Hepatocyte (in vitro differentiated cells): ENCODE measurements around the gene NCBP3.

Source experiments
- EZH2 ChIP-seq: fragments of 200-600 bp; sonication (generic); IDR thresholded peaks from 2 replicates; pipeline ENCODE4 v1.6.1; 2016; ENCODE audit warnings: antibody characterized with exemption, mild to moderate bottlenecking, borderline replicate concordance
- TF ChIP-seq, protein P1 (sequence below): fragments of 200-600 bp; sonication (generic); IDR thresholded peaks from 2 replicates; pipeline ENCODE4 v1.5.1; 2016; ENCODE audit warnings: antibody characterized with exemption, mild to moderate bottlenecking; ENCODE audit not compliant: poor library complexity

DNA sequence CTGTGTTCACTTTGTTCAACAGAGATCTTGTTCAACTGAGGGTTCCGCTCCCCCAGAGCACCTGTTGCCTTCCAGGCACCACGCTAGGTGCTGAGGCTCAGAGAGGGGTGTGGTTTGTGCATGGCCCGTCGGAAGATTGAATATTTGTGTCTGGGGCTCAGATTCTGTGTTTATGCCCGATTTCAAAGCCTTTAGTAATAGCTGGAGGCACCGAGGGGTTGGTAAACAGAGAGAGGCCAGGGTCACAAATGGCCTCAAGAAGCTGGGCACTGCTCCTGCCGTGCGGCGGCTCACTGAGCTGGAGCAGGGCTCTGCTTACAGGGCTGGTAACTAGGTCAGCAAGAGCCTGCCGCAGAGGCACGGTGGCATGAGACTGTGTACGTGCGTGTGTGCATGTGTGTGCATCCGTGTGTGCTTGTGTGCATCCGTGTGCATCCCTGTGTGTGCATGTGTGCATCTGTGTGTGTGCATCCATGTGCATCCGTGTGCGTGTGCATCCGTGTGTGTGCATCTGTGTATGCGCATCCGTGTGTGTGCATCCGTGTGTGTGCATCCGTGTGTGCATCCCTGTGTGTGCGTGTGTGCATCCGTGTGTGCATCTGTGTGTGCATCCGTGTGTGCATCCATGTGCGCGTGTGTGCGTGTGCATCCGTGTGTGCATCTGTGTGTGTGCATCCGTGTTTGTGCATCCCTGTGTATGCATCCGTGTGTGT is 50.5 kb downstream of the NCBP3 start:
- TF ChIP-seq, protein P1, sequence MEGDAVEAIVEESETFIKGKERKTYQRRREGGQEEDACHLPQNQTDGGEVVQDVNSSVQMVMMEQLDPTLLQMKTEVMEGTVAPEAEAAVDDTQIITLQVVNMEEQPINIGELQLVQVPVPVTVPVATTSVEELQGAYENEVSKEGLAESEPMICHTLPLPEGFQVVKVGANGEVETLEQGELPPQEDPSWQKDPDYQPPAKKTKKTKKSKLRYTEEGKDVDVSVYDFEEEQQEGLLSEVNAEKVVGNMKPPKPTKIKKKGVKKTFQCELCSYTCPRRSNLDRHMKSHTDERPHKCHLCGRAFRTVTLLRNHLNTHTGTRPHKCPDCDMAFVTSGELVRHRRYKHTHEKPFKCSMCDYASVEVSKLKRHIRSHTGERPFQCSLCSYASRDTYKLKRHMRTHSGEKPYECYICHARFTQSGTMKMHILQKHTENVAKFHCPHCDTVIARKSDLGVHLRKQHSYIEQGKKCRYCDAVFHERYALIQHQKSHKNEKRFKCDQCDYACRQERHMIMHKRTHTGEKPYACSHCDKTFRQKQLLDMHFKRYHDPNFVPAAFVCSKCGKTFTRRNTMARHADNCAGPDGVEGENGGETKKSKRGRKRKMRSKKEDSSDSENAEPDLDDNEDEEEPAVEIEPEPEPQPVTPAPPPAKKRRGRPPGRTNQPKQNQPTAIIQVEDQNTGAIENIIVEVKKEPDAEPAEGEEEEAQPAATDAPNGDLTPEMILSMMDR, result no peak
- TF ChIP-seq EZH2, result no peak
